ENCODE data around the gene TSSK2.

TSSK2 gene

DNA sequence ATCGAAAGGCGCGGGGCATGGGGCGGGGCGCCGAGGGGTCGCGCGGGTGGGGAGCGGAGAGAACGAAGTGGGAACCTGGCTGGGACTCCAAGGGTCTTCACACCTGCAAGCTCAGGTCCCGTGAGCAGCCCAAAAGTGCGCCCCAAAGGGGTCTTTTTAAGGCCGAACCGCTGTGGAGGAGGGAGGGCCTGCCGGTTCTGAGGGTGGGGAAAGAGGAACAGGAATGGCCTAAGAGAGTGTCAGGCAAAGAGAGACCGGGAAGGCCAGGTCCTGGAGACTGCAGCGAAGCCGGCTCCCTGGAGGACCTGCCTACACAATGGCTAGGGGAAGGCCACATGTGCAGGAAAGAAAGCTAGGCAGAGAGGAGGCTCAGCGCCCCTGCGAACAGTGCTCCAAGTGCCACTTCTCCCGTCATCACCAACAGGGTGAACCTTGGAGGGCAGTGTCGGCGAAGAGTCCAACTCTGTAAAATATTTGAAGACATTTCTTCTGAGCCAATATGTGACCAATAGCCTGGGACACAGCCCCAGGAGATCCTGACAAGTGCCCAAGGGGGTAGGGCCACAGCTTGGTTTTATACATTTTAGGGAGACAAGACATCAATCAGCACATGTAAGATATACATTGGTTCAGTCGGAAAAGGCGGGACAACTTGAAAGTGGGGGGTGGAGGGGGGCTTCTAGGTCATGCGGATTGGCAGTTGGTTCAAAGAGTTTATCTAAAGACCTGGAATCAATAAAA, 8.2 kb upstream of the TSSK2 start:
- in situ Hi-C loops (cut with HindIII; ENCODE audit: low sequenced_read_pairs), result no loop called here

DNA sequence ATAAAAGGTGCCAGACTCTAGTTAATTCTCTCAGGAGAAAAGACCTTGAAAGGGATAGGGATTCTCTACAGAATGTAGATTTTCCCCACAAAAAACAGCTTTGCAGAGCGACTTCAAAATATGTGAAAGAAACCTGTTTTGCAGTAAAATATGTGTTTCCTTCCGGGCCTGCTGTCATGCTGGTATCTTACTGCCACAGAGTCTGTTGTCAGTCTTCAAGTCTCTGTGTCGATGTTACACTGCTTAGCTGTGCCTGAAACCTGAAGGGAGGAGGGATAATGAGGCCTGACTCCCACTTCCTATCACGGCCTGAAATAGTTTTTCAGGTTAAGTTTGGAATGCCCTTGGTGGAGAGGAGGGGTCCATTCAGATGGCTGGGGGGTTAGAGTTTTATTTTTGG, 7.2 kb upstream of the TSSK2 start:
- in situ Hi-C loops (cut with HindIII; ENCODE audit: low sequenced_read_pairs), result no loop called here

DNA sequence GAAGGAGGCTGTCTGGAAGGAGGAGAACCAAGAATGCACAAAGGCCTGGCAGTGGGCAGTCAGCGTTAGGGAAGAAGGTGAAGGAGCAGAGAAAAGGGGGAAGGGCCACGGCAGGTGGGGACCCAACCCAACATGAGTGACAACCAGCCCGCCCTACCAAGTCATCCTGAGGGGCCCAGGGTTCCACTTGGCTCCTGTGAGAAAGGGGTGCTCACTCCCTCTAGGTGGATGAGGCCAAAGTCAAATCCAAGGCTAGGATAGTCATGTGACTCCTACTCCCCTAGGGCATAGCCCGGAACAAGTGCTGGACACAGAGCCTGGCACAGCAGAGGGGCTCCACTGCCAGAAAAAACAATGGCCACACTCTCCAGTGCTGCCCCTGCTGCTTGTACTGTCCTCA, 6.7 kb upstream of the TSSK2 start:
- in situ Hi-C loops (cut with HindIII; ENCODE audit: low sequenced_read_pairs), result no loop called here

DNA sequence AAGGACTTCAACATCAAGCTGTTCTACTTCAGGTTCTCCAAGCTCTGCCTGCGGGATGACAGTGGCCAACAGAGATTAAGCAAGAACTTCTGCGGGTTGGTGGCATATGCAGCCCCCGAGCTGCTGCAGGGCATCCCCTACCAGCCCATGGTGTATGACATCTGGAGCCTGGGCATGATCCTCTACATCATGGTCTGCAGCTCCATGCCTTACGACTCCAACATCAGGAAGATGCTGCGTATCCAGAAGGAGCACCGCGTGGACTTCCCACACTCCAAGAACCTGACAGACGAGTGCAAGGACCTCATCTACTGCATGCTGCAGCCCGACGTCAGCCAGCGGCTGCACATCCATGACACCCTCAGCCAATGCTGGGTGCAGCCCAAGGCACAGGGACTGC, 6.1 kb upstream of the TSSK2 start:
- in situ Hi-C loops (cut with HindIII; ENCODE audit: low sequenced_read_pairs), result no loop called here

DNA sequence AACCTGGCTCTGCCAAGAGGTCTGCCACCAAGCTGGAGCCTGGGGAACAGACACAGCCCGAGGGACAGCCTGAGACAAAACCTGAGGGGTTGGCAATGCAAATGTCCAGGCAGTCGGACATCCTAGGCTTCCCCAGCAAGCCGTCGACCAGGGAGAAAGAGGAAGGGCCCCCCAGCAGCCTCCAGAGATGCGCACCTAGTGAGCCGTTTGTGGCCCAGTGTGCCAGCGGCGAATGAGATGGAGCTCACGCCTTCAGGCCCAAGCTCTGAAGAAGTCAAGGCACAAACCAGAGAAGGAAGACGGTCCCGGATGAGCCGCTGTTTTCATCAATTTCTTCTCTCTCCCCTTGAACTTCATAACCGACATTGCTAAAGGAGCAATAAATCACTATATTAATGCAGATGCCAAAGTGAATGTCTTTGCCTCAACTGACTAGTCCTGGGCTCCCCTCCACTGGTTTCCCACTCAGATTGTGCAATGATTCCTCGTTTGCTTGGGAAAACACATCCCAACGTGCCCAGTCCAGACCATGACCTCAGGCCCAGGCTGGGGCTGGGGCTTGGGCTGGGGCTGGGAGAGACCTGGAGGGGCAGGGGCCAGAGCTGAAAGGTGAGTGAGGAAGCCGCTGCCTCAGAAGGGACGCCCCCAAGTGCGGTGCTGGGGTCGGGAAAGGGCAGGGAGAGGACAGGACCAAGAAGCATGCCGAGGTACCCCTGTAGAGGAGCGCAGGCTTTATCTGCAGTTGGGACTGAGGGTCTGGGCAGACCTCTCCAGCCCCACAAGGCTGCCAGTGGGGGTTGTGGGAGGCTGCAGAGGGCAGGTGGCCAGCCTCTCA, 5.4 kb upstream of the TSSK2 start:
- in situ Hi-C loops (cut with HindIII; ENCODE audit: low sequenced_read_pairs), result no loop called here

DNA sequence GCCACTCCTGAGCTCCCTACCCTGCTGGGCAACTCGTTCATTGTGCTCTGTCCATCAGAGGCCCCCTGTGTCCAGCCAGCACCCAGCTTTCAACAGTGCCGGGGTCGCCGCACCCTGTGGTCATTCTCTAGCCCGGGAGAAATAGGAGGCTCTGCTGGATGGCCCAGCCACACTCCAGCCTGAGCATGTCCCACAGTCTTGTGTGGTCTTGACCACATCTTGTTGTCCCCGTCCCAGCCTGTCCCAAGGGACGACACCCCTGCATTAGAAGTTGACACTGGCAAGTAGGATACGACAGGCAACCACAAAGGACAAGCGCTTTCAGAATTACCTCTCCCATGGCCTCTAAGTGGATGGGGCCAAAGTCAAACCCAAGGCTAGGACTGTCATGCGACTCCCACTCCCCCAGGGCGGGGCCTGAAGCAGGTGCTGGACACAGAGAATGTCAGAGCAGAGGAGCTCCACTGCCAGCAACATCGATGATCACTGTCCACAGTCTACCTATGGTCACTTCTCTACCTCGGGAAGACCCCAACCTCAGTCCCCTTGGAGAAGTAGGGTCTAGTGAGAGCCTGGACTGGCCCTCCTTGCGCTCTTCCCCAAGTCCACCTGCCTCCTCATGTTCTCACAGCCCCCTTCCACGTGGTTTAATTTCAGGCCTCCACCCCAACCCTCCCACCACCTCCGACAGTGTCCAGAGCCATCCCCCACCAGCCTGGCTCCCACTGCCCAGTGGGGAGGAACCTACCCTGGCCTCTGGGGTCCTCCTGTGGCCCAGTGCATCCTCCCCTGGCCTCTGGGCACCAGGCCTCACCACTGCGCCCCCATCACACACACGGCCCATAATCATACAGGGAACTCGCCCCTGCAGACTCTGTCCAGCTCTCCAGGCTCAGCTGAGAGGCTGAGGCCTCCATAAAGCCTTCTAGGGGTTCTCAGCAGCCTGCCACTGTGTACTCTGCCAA, 4.5 kb upstream of the TSSK2 start:
- in situ Hi-C loops (cut with HindIII; ENCODE audit: low sequenced_read_pairs), result no loop called here

DNA sequence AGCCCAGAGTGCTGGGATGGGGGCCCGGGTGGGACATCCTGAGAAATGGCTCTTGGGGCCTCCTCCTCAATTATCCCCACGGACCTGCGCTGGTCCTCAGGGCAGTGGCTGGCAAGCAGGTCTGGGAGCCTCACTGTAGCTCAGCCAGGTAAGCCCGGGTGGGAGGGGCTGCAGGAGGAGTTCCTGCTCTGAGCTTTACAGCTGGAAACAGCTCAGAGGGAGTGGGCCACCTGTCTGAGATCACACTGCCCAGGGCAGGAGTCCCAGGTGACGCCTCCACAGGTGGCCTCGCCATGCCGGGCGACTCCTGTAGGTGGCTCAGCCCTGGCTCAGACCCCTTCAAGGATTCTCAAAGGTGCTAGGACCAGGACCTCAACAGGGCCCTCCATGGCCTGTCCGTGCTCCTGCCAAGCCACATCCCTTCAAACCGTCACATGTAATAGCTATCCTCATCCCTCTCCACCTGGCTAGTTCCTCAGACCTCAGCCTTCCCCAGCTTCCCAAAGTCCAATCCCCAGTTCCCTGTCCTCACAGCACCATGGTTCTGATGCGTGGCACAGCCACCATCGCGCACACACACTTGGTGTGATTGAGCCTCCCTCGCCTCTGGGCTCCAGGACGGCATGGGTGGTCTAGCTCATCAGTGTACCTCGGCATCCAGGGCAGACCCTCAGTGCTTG, 3.6 kb upstream of the TSSK2 start:
- in situ Hi-C loops (cut with HindIII; ENCODE audit: low sequenced_read_pairs), result no loop called here

DNA sequence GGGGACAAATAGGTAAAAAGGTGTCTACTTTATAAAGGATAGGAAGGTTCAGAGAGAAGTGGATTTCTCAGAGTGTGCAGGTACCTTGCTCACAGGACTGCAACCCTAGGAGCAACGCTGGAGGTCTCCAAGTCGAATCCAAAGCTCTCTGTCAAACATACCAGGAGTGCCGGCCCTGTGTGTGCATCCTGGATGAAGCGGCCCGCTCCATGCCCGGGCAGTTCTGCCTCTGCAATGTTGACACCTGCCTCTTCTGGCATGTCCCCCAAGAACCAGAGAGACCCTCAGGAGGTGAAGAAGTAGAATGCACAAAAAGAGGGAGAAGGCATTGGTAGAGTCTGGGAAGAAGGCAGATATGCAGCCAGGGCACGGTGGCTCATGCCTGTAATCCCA, 3.1 kb upstream of the TSSK2 start:
- in situ Hi-C loops (cut with HindIII; ENCODE audit: low sequenced_read_pairs), result no loop called here

DNA sequence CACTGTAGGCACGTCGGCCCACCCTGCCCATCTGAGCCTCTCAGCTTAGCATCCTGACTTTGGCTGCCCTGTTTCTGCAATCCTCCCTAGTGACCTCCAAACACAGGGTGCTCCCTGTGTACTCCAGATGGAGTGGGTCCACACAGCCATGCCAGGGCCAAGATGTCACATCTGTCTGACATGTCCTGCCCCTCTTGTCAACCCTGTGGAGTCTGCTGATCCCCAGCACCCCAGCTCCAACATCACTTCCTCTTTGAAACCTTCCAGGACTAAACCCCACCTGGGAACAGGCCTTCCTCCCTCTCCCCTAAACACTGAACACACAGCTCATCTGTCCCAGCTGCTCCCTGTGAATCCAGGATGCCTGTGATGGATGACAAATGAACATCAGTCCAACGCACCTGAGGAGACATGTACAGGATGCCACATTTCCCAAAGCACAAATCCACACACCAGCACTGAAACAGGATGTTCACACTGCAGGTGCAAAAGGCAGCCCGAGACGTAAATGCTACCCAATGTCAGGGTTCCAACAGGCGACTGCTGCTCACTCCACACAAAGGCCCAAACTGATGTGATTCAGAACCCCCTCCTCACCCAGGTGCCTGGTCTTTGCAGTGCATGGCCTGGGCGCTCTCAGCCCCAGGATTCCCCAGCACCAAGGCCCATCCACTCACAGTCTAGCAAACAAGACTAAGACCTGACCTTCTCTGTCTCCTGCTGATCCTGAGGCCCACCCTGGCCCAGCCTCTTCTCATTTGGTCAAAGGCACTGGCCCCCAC, 2.0 kb upstream of the TSSK2 start:
- in situ Hi-C loops (cut with HindIII; ENCODE audit: low sequenced_read_pairs), result no loop called here

DNA sequence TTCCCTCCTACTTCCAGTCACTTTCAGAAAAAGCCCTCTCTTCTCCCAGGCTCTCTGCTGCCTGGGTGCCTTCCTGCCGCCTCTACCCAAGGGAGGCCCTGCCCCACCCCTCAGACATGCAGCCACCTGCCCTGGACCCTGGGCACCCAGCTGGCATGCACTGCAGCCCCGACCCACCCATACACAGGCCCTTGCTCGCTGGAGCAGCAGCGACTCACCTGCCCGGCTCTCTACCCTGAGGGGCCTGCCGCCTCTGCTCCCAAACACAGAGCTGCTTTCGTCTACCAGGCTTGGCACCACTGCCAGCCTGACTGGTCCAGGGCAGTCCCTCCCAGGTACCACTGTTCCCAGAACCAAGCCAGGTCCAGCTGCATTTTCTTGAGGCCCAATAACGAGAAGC, 1.2 kb upstream of the TSSK2 start:
- in situ Hi-C loops (cut with HindIII; ENCODE audit: low sequenced_read_pairs), result no loop called here

DNA sequence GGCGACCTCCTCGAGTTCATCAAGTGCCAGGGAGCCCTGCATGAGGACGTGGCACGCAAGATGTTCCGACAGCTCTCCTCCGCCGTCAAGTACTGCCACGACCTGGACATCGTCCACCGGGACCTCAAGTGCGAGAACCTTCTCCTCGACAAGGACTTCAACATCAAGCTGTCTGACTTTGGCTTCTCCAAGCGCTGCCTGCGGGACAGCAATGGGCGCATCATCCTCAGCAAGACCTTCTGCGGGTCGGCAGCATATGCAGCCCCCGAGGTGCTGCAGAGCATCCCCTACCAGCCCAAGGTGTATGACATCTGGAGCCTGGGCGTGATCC, 542 bp downstream of the TSSK2 start:
- in situ Hi-C loops (cut with HindIII; ENCODE audit: low sequenced_read_pairs), result no loop called here

DNA sequence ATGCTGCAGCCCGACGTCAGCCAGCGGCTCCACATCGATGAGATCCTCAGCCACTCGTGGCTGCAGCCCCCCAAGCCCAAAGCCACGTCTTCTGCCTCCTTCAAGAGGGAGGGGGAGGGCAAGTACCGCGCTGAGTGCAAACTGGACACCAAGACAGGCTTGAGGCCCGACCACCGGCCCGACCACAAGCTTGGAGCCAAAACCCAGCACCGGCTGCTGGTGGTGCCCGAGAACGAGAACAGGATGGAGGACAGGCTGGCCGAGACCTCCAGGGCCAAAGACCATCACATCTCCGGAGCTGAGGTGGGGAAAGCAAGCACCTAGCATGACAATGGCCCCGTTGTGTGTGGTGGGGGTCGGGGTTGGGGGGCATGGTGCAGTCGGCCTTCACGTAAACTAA, 1.0 kb downstream of the TSSK2 start:
- in situ Hi-C loops (cut with HindIII; ENCODE audit: low sequenced_read_pairs), result no loop called here

DNA sequence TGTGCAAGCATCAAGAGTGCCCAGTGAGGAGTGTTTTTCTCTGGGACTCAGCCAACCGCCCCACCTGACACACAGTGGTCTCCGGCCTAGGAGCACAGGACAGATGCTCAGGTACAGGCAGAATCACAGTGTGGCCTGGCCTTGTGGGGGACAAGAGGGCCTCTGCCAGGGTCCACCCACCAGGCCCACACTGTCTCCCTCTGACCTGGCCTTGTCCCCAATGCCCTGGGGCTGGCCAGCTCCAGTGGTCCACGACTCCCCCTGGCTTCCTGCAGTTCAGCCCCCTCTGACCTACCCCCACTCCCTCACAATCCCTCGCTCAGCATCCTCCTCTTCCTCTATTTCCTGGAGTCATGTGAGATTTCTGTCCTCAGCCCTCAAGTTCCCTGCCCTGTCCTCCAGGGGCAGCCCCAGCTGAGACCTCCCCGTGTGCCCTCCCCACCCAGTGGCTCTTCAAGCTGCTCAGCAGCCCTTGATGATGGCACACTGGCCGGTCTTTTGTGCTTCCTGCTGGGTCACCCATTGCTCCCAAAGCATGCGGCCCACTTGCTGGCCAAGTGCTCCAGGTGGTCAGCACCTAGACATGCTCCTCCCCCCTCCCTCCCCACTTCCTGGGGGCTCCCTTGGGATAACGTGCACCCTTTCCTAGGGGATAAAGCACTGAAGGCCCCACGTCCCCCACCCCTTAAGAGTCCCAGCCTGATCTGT, 1.7 kb downstream of the TSSK2 start:
- in situ Hi-C loops (cut with HindIII; ENCODE audit: low sequenced_read_pairs), result no loop called here

DNA sequence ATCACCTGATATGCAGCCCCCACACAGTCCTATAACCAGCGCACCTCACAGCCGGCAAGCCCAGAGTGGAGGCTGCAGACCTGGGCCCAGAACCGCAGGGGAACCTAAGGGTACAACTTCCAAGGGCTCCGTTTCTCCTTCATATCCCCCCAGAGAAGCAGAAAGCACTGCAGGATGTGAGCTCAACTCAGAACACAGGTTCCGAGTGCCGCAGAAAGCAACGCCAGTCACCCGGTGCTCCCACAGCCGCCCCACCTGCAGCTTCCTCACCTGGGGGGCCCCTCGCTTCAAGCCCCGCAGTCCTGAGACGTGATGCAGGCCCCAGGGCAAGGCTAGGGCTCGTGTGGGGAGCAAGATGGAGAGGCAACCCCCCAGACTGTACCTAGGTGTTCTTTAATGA, 2.5 kb downstream of the TSSK2 start:
- in situ Hi-C loops (cut with HindIII; ENCODE audit: low sequenced_read_pairs), result no loop called here

DNA sequence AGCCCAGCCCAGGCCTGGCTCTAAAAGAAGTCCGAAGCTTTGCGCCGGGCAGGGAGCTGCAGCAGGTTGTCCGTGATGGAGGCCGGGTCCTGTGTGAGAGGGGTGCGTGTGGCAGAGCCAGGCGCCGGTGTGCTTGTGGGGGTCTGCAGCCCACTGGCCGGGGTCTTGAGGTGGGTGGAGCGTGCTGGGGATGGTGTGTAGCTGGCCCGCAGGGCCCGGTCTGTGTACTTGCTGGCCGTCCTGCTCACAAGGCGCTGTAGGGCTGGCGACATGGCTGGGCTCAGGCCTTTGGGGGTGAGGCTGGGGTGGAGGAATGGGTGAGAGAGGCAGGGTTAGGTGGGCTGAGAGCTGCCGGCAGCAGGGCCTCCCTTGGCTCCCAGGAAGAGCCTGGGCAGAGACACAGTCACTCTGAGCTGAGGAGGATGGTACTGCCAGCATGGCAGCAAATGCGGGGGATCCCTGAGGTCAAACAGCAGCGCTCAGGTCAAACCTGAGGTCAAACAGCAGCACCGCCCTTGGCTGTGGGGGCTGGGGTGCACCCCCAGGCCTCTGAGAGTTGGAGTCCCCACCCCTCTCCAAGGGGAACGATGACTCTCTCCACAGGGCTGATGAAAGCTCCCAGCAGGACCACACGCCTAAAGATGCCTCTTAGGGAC, 3.2 kb downstream of the TSSK2 start:
- in situ Hi-C loops (cut with HindIII; ENCODE audit: low sequenced_read_pairs), result no loop called here

DNA sequence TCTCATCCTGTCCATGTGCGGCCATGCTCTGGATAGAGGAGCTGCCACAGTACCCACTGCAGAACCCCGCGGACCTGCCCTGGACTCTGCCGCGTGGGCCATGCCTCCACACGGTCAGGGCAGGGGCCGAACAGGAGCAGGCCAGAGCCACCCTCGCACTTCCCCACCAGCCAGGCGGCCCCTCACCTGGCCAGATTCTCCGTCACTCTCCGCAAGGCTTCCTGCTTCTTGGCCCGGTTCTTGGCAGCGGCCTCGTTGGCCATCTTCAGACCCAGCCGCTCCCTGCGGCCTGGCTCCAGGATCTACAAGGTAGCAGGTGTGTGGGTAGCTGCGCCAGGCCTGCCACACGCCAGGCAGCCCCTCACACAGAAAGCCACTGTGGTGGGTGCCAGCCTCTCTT, 3.8 kb downstream of the TSSK2 start:
- in situ Hi-C loops (cut with HindIII; ENCODE audit: low sequenced_read_pairs), result no loop called here

DNA sequence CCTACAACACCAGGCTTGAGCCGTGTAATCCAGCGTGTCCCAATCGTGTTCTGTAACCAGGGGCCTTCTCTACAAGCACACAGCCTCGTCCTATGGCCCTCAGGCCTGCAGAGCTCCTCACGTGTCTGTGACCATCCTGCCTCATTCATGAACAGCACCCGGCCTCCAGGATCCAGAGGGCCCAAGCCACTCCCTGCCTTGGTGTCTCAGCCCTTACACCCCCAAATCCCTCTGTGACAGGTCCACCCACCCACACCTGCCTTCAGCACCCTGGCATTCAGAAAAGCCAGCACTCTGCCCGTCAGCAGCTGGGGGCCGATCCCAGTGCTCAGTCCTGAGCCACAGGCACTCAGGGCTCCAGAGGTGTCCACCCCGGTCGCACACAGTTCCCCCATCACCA, 5.8 kb downstream of the TSSK2 start:
- in situ Hi-C loops (cut with HindIII; ENCODE audit: low sequenced_read_pairs), result no loop called here

DNA sequence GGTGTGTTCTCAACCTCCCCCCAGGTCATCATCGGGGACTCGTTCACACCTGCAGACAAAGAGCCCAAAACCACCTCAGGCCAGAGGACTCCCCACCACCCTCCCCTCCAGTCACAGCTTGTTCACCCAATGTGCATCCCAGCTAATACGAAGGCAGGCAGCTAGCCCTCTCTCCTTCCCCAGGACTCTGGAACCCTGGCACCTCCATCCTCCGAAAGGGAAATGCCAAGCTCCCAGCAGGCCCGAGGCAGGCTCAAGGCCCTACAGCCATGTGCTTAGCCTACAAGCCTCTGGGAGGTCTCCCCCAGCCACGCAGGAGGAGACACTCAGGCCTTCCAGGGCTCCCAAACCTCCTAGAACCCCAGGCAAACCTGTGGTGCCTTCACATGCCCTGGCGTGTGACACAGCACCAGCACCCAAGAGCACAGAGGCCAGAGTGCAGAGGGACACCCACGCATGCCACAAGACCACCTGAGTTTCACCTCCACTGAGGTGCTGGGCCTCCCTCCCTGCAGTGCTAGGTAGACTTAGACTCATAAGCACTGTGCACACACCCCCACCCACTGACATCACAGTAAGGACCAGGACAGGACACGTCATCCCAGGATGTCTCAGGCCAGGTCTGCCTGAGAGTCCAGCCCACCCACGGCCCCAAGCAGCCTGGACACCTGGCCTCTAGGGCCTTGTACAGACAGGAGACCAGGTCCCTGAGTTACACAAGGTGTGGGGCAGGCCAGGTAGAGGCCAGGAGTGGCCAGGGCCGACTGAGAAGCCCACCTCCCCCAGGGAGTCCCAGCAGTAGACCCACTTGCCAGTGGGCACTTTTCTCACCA, 6.5 kb downstream of the TSSK2 start:
- in situ Hi-C loops (cut with HindIII; ENCODE audit: low sequenced_read_pairs), result no loop called here

Data from DLD1 (cell line).